Renal pelvis (tissue), 4 donors: ENCODE results near the gene RPS15. TPM values are rescaled to one million over a fixed set of nuclear protein-coding genes. Genes with fewer than 3 reads are reported as not detected.

Experiments used
- DNase-seq: peaks from one replicate; pipeline ENCODE4 v3.0.0-alpha.2; 2013
- polyA plus RNA-seq, 3 donors: library from polyadenylated mRNA; unstranded; fragments of 120-200 nt; gene quantifications; one replicate each; pipeline ENCODE4 v1.2.1, GENCODE V29; 2013; ENCODE audit not compliant: insufficient read length in 3 of 3

RPS15 gene
- polyA plus RNA-seq, 3 donors, result 716 to 925 (median 791) TPM

- DNase-seq, result no peak
Measured at GRCh38 chr19:1396768-1397679, 41.2 kb upstream of the RPS15 start.

DNA sequence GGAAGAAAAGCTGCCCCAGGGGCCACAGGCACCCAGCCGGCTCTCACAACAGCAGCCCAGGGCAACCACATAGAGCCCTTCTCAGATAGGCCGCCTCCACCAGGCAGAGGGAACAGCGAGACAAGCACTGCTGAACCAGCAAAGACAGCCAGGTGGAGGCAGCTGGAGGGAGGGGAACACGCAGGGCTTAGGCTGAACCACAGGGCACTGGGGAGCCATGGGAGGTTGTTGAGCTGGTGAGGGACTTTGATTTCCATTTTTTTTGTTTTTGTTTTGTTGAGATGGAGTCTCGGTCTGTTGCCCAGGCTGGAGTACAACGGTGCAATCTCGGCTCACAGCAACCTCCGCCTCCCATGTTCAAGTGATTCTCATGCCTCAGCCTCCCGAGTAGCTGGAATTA, 40.4 kb upstream of the RPS15 start:
- no peak for DNase-seq

GRCh38 chr19:1399079-1399478, 39.1 kb upstream of the RPS15 start:
- DNase-seq, result no peak

- no peak for DNase-seq
Measured at GRCh38 chr19:1399745-1400144, 38.5 kb upstream of the RPS15 start.

GRCh38 chr19:1400281-1401137, 37.7 kb upstream of the RPS15 start:
- DNase-seq, result no peak

- no peak for DNase-seq
Measured at GRCh38 chr19:1401138-1401888, 36.9 kb upstream of the RPS15 start, which contains the start of gene GAMT. GAMT (minus strand) TSS chr19:1401542; CDS start chr19:1401476, 66 bp downstream.

GRCh38 chr19:1401889-1402217, 36.3 kb upstream of the RPS15 start:
- DNase-seq, result no peak

DNA sequence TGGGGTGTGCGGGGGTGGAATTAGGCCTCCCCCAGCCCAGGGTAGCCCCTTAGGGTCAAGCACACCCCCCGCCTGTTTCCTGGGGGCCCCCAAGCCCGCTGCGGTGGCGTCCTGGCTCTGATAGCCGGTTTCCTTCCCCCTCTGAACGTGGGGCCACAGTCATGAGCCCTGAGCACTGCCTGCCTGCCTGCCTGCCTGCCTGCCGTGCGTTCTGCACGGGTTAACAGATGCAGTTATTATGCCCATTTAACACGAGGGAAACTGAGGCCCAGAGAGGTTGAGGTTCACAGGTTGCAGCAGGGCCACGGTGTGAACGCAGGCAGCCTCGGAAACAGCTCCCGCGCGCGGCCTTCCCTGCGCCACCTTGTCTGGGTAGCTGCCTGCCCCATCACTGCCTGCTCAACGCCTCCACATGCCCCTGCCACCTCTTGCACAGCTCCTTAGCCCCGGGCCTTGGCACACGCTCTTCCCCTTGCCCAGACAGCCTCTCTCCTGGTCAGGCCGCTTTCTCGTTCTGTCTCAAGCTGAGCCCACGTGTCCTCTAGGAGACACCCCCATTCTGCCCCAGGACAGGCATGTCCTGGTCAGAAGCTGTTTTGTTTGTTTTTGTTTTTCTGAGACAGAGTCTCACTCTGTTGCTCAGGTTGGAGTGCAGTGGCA, 35.7 kb upstream of the RPS15 start:
- DNase-seq, result no peak

DNA sequence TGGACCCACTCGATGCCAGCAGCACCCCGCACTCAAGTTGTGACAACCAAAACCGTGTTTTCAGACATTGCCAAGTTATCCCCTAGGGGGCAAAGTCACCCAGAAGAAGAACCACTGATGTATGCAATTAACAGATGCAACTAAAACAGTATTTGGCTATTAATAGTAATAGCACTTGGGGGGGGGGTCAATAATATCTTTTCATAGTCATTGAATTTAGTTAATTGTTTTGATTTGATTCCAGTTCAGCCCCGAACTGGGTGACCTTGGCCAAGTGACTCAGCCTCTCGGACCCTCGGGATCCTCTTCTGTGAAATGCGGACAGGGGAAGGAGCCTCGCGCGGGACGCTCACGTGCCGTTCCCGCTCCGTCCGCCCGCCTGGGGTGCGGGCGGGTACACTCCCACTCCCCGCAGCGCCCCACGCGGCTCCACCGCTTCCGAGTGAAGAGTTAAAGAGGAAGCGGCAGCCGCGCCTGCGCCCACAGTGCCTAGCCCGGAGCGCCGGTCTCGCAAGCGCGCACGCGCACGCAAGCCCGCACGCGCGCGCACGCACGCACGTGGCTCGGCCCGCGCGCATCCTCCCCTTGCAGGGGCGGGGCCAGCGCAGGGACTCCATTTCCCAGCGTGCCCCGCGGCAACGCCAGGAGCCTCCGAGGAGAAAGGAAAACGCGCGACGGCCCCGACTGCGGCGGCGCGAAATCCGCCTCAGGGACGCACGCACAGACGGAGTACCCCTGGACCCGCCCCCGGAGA, 31.2 kb upstream of the RPS15 start:
- DNase-seq, result peak; percentile 98

DNA sequence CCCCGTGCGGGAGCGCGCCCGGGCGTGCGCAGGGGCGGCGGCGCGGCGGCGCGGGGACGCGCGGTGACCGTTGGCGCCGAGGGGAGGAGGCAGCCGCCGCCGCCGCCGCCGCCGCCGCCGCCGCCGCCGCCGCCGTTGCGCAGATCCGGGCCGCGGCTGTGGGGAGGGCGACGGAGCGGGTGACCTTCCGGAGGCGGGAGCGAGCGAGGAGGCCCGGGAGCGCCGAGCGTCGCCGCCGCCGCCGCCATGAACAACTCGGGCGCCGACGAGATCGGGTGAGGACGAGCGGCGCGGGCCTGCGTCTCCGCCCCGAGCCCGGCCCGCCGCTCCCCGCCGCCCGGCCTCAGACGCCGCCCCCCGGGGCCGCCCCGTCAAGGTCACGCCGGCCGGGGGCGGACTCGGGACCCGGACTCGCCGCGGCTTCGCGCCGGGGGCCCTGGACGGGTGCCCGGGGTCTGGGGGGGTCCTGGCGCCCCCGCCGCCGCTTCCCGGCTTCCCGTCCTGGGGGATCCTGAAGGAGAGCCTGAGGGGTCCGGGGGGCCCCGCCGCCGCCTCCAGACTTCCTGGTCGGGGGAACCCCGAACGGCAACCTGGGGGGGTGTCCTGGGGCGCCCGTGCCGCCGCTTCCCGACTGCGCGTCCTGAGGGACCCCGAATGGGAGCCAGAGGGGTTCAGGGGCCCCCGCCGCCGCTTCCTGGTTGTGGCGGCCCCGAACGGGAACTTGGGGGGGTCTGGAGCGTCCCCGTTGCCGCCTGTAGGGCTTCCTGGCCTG, 30.5 kb upstream of the RPS15 start, which contains the start of gene DAZAP1:
Gene DAZAP1, plus strand, starts transcription at position 59 of the 772 bp plus-strand sequence. Its CDS starts 188 bp downstream, at position 247.
- DNase-seq, result no peak

GRCh38 chr19:1408300-1409203, 29.6 kb upstream of the RPS15 start:
- no peak for DNase-seq

GRCh38 chr19:1409204-1410005, 28.8 kb upstream of the RPS15 start:
- DNase-seq, result no peak

DNA sequence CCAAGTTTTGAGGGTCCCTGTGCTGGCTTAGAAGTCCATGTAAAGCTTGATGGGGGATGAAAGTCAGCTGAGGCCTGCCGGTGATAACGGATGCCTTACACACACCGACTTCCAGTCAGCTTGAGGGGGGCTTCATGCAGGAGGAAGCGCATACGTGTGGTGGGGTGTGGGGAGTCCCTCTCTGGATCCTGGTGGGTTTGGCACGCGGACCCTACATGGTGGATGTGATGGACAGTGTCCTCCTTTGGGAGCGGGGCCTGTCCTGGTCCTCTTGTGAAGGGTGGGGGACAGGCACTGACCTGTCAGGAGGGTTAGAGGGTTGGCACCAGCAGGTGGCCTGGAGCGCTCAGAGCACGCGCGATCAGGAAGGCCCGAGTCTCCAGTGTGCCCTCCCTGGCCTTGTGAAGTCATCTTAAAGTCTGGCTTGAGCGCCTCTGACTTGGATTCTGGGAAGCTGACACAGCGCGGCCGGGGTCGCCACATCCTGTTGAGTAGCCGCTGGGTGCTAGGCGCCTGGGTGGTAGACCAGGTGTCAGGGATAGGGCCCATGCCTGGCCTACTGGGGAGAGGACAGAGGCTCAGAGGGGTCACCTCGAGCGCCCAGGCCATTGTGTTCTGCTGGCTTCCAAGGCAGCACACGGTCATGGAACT, 27.9 kb upstream of the RPS15 start:
- no peak for DNase-seq

DNA sequence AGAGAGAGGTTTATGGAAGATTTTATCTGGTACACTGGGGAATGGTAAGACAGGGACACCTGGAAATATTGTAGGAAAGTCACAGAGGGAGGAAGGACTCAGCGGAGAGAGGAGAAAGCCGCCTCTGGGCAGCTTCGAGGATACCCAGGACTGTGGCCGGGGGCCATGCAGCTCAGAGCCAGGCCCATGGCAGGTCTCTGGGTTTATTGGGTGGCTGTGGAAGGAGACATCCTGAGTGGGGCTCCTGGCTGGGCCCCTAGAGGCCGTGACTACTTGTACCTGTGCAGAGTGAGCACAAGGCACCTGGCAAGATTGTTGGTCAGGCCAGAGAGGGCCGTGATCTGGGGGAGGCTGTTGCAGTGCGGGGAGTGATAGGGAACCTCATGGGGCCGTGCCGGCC, 27.4 kb upstream of the RPS15 start:
- DNase-seq, result no peak

DNA sequence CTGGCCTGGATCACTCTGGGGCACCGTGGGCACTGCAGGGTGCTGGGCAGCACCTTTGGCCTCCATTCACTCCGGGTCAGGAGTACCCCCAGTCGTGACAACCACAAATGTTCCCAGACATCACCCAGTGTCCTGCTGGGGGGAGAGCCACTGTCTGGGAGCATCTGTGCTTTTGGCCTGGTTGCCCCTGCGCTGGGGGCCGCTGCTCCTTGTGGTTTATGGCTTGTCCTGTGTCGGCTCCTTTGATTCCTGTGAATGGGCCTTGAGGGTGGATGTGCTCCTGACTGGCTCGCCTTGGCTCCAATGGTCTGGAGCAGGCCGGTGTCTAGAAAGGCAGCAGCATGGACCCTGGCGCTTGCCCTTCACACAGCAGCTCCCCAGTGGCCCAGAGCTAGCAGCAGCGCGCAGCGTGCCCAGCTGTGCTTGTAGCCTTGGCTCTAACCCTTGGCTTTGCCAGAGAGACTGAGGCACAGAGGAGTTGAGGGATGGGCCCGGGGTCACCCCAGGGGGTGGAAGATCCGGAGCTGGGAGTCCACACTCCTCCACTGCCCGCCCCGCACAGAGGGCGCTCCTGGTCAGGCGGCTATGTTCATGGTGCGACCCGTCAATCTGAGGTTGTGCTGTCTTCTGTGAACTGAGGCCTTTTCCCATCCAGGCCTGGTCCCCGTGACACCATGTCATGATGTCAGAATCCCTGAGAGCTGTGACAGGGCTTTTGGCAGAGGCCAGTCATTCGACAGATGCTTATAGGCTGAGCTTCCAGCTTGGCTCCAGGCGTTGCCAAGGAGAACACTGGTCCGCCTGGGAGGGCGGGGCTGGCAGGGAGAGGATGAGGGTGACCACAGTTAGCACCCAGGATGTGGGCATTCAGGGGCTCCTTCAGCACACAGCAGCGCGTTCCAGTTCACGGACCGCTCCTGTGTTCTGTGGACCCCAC, 26.7 kb upstream of the RPS15 start:
- no peak for DNase-seq

- DNase-seq, result no peak
Measured at GRCh38 chr19:1412323-1412923, 25.8 kb upstream of the RPS15 start.
